NB4 (cell line): ENCODE measurements around the gene ARL14EP.

Source experiments
- DNase-seq: peaks from one replicate; pipeline ENCODE4 v3.0.0; 2010; ENCODE audit warnings: low read depth
- H3K4me3 ChIP-seq: one replicate; pipeline ENCODE4 v1.5.1; 2011; ENCODE audit warnings: mild to moderate bottlenecking, low read depth, low read length, moderate library complexity
- MYC ChIP-seq: IDR thresholded peaks from 2 replicates; pipeline ENCODE4 v1.6.1; 2011; ENCODE audit warnings: low read depth, low read length
- POLR2A ChIP-seq: IDR thresholded peaks from 2 replicates; pipeline ENCODE4 v1.6.1; 2011; ENCODE audit warnings: mild to moderate bottlenecking; ENCODE audit not compliant: insufficient read length; ENCODE audit errors: extremely low read depth
- TF ChIP-seq, protein P1 (sequence below): IDR thresholded peaks from one replicate; pipeline ENCODE4 v1.5.1; 2012; ENCODE audit warnings: low read depth, low read length
- TF ChIP-seq, protein P2 (sequence below): IDR thresholded peaks from 2 replicates; pipeline ENCODE4 v1.6.1; 2011; ENCODE audit warnings: low read depth, low read length

ARL14EP gene

DNA sequence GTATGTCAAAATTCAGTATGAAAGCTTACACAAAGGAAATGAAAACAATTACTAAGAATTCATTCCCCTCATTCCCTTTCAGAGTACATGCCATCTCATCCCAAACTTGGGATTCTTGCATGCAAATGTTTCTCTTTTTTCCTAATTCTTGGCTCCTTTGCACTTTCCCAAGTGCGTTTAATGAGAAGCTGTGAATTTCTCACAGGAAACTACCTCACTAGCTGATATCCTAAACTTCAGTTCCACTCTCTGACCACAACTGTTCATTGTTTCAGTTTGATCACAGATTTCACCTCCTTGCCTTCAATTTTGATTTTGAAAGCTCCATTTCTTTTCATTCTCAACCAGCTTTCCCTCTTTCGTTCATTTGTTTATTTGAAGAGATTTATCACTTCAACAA is 5.9 kb upstream of the ARL14EP start:
- H3K4me3 ChIP-seq, result no peak overlapping the region
- DNase-seq, result no peak
- TF ChIP-seq, protein P1, sequence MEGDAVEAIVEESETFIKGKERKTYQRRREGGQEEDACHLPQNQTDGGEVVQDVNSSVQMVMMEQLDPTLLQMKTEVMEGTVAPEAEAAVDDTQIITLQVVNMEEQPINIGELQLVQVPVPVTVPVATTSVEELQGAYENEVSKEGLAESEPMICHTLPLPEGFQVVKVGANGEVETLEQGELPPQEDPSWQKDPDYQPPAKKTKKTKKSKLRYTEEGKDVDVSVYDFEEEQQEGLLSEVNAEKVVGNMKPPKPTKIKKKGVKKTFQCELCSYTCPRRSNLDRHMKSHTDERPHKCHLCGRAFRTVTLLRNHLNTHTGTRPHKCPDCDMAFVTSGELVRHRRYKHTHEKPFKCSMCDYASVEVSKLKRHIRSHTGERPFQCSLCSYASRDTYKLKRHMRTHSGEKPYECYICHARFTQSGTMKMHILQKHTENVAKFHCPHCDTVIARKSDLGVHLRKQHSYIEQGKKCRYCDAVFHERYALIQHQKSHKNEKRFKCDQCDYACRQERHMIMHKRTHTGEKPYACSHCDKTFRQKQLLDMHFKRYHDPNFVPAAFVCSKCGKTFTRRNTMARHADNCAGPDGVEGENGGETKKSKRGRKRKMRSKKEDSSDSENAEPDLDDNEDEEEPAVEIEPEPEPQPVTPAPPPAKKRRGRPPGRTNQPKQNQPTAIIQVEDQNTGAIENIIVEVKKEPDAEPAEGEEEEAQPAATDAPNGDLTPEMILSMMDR, result no peak
- TF ChIP-seq, protein P2, sequence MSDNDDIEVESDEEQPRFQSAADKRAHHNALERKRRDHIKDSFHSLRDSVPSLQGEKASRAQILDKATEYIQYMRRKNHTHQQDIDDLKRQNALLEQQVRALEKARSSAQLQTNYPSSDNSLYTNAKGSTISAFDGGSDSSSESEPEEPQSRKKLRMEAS, result no peak
- TF ChIP-seq POLR2A (no peak), MYC (no peak)

DNA sequence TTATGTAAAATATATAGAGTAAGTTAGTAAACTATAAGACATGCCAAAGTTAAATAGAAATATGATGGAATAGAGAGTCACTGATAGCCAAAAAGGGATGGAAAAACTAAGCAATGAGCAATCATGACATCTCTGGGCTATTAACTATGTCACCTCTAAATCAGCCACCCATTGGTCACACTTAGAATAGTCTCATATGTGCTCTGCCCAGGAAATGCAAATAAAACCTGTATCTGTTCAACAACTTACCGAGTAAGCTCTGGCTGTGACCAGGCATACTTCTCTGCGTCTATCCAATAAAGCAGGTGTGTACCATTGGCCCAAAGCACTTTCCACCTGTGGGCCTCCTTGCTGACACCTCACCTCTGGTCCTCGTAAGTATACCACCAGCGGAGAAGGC is 1.6 kb upstream of the ARL14EP start:
- TF ChIP-seq POLR2A, result no peak
- no peak for TF ChIP-seq MYC
- TF ChIP-seq, protein P2, result no peak
- TF ChIP-seq, protein P1, result no peak
- no peak for DNase-seq
- no peak overlapping the region for H3K4me3 ChIP-seq

DNA sequence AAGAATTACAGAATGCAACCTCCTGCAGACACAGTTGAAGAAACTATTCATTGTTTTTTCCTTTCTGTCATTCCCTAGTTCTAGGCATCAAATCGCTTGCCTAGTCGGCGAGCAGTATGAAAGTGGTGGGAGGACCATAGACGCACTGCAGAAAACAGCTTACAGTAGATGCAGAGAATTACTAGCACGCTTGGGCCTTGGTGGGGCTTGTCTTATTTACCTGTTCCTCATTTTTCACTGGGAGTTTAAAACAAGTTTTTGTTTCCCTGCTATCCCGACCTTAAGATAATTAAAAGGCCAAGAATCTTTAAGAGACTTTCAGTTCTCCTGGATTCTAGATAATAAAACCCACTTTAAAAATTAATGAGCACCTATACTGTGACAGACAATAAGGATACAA is 713 bp upstream of the ARL14EP start:
- H3K4me3 ChIP-seq, result peak overlapping the region; percentile 95
- no peak for DNase-seq
- TF ChIP-seq MYC (no peak), POLR2A (no peak)
- TF ChIP-seq, protein P1, result no peak
- TF ChIP-seq, protein P2, result no peak

DNA sequence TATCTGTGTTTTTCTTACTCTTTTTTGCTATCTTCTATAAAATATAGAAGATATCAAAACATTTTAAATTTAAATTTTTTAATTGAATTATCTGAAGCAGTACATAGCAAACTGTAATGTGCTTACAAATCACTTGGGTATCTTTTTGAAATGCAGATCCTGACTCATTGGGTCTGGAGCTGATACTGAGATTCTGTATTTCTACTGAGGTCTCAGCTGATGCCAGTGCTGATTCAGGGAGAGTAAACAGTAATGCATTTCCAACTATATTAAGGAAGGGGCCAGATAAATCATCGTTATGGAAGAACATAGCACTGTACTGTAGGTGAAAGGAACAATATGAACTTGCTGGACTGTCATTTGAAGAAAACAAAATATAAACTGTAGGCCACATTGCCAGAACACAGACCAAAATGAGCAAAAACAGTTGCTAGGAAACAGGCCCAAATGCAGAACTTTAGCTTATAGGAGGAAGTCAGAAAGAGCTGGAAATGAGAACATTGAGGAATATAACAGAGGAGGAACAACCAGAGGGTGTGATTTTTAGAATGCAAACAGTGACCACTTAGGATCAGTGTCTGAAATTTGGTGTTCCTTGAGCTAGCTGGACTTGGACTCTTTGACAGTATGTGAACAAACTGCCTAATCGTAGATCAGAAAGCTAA is 3.3 kb downstream of the ARL14EP start:
- TF ChIP-seq POLR2A (no peak), MYC (no peak)
- TF ChIP-seq, protein P1, result no peak
- TF ChIP-seq, protein P2, result no peak
- DNase-seq, result peak; percentile 8
- H3K4me3 ChIP-seq, result no peak overlapping the region

DNA sequence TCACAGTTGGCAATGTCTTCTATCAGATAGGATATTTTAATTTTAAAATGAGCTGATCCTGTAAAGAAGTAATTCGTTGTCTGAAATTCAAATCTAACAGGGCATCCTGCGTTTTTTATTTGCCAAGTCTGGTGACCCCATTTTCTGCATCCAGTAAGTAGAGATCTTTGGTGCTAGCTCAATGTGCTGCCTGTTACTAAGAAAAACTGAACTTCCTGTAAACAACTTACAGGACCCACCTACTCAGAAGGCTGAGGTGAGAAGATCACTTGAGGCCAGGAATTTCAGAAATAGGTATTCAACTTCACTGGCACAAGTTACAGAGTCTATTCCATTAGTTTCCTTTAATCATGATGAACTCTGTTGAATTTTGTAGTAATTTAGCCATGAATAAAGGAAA is 4.0 kb downstream of the ARL14EP start:
- no peak overlapping the region for H3K4me3 ChIP-seq
- DNase-seq, result no peak
- TF ChIP-seq POLR2A, result no peak
- TF ChIP-seq, protein P2, result no peak
- no peak for TF ChIP-seq MYC
- TF ChIP-seq, protein P1, result no peak

DNA sequence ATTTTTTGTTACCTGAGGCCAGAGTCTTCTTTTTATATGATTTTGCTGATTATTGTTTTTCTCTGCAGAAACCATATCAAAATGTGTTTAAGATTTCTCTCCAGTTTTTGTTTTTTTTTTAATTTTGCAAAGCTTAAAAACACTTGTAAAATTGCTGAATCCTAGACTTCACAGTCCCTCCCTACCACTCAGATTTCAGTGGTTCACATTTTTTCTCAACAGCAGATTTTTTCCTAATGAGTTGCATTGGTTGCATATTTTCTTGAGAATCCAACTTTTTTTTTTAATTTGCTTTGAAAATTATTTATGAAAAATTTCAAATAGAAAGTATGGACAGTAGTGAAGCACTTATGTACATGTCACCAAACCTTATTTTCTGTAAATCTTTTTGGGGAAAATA is 5.8 kb downstream of the ARL14EP start:
- DNase-seq, result no peak
- TF ChIP-seq MYC, result no peak
- TF ChIP-seq, protein P1, result no peak
- TF ChIP-seq POLR2A, result no peak
- TF ChIP-seq, protein P2, result no peak
- no peak overlapping the region for H3K4me3 ChIP-seq
